HG03064 (cell line): Measurements from ENCODE around the gene ZNF557.

Source experiments
- ATAC-seq: cut with Tn5 transposase; IDR thresholded peaks from one replicate; pipeline ENCODE4 v1.9.1; 2021; ENCODE audit warnings: low read depth; ENCODE audit not compliant: unreplicated experiment

Gene ZNF557

DNA sequence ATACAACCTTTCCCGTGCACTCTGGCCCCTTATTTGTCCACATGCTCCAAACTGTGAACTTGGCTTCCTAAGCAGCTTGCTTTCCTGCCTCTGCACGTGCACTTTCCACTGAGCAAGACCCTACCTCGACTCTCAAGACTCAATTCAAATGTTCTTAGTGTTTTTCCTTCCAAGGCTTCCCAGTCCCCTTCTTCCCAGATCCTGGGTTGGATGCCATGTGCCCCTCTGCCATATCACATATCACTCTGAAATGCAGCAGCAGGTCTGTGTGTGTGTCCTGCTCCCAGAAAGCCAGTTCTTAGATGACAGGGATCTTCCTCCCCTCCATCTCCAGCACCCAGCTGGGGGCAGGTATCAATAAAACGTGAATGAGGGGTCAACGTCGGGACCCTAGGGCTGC lies 3.0 kb downstream of the ZNF557 start:
- ATAC-seq: no peak

DNA sequence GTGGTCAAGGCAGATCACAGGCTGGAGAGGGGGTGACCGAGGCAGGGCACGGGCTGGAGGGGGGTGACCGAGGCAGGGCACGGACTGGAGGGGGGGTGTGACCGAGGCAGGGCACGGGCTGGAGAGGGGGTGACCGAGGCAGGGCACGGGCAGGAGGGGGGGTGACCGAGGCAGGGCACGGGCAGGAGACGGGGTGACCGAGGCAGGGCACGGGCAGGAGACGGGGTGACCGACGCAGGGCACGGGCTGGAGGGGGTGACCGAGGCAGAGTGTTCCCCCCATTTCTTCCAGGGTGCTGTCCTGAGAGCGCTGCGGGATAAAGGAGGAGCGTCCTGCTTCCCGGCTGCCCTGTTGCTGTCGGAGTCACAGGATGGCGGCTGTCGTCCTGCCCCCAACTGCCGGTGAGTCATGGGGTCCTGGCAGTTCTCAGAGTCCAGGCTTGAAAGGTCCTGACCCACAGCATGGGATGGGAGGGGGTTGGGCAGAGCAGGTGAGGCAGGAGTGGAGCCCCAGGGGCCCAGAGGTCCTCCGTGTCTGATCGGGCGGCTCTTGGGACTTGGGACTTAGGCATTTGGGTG lies 5.3 kb downstream of the ZNF557 start:
- no peak for ATAC-seq

DNA sequence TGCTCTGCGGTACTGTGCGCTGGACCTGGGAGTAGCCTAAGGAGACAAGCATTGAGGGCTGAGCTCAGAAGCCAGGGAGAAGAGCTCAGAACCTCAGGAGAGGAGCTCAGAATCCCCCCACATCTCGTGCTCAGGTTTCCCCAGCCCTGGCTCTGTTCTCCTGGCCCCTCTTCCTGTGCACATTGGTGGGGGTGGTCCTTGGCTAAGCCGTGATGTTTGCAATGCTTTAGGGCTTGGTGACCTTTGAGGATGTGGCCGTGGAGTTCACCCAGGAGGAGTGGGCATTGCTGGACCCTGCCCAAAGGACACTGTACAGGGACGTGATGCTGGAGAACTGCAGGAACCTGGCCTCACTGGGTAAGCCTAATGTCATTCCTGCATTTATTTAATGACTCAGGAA lies 6.6 kb downstream of the ZNF557 start:
- no peak for ATAC-seq

DNA sequence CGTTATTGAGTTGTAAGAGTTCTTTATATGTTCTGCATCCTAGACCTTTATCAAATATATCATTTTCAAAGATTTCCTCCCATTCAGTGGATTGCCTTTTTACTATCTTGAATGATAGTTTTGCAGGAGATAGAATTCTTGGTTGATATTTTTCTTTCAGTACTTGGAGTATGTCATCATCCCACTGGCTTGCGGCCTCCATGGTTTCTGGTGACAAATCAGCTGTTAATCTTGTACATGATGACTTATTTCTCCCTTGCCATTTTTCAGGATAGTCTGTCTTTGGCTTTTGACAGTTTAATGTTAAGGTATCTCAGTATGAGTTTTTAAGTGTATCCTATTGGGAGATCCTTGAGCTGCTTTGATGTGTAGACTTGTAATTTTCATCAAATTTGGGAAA lies 8.5 kb downstream of the ZNF557 start:
- ATAC-seq: no peak

DNA sequence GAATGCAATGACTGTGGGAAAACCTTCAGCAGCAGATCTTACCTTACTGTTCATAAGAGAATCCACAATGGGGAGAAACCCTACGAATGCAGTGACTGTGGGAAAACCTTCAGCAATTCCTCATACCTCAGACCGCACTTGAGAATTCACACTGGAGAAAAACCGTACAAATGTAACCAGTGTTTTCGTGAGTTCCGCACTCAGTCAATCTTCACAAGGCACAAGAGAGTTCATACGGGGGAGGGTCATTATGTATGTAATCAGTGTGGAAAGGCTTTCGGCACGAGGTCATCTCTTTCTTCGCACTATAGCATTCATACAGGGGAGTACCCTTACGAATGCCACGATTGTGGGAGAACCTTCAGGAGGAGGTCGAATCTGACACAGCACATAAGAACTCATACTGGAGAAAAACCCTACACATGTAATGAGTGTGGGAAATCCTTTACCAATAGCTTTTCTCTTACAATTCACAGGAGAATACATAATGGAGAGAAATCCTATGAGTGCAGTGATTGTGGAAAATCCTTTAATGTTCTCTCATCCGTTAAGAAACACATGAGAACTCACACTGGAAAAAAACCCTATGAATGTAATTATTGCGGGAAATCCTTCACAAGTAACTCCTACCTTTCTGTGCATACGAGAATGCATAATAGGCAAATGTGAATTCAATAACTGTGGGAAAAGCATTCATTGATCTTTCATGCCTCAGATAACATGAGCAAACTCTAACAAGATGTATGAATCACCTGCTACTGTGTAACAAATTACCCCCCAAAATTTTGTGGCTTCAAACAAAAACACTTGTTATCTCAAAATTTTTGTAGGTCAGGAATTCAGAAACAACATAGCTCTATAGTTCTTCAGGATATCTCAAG lies 13.8 kb downstream of the ZNF557 start:
- no peak for ATAC-seq

DNA sequence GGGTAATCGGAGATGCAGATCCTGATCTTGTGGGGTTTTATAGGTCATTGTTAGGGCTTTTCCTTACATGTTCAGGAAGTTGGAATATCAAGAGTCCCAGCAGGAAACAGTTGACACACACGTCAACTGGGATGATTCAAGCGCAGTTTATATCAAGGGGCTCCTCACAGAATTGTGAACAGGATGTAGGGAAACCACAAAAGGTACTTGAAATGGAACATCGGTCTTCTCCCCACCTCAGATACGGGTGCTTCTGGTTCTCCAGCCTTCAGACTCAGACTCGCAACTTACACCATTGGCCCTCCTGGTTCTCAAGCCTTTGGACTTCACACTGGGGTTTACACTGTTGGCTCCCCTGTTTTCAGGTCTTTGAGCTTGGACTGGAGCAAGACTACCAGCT lies 19.5 kb downstream of the ZNF557 start:
- no peak for ATAC-seq

DNA sequence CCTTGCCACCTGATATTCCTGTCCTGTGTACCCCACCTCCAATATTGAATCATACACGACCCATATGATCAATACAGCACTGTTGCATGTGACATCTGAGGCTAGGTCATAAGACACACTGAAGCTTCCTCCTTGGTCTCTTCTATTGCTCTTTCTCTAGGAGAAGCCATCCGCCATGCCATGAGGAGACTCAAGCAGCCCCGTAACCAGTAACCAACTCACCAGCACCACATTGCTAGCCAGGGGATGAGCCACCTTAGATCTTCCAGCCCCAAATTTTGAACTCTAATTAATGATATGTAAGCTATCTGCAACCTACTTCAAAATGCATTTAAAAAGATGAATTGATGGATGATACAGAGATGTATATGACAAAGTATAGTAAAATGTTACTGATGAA lies 28.6 kb downstream of the ZNF557 start:
- no peak for ATAC-seq

DNA sequence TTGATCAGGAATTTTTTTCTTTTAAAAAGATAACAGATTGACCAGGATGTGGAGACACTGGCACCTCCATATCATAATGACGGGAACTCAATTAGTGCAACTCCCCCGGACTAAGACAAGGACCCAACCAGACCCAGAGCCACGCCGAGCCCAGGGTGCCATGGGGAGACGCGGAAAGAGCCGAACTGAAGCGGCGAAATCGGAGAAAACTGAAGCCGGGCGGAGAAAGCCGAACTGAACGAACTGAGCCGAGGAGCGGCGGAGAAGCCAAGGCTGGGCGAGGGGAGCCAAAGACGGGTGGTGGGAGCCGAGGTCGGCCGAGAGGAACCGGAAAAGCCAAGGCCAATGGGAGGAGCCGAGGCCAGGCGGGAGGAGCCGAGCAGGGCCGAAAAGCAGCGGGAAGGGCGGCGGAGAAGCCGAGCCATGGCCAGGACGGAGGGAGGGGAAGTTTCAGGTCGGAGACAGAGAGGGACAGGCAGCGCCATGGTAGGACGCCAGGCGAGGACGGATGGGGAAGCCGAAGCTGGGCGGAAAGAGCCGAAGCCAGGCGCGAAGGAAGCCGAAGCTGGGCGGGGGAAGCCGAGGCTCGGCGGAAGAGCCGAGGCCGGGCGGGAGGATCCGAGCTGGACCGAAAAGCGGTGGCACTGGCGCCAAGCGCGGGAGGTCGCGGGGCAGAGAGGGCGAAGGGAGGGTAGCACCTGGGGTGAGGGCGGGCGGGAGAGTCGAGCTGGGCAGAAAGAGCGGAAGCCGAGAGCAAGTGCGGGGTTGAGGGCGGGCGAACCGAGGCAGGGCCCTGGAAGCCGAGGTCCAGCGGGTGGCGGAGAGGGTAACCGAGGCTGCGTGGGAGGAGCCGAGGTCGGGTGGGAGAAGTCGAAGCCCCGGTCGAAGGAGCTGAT lies 29.4 kb downstream of the ZNF557 start:
- peak; percentile 73 for ATAC-seq

DNA sequence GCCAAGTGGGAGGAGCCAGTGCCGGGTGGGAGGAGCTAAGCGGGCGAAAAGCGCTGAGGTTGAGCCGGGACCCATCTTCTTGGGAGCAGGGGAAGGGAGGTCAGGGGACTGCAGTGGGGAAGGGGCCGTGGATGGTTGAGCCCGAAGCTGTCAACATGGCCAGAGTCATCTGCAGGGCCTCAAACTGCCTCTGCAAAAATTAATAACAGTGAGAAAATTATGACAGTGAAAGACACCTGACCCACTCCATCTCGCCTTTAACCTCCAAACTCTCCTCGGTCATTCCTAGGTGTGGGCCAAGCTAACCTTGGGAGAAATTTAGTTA lies 30.1 kb downstream of the ZNF557 start:
- ATAC-seq: no peak

DNA sequence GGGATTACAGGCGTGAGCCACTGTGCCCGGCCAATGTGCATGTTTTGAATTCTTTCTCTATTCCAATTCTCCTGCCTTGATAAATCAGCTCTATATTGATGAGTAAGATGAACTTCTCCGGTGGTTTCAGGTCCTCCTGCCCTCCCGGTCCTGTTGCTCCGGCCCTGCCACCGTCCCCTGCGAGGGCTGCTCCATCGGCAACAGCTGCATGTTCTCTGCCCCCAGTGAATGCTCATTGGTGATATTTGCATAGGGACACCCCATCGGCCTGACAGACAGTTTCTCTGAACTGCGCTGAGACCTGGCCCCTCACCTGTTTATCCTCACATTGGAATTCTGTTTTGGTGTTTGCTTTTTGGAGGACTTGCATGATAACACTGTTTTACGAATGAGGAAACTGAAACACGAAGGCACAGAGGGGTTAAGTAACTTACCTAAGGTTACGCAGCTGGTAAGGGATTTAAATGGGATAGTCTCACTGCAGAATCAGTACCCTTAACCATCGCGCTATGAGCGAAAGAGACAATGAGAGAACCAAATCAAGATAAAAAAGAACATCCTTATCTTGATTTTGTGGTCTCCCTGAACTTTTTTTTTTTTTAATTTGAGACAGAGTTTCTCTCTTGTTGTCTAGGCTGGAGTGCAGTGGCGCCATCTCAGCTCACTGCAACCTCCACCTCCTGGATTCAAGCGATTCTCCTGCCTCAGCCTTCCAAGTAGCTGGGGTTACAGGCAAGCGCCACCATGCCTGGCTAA lies 32.2 kb downstream of the ZNF557 start:
- no peak for ATAC-seq

DNA sequence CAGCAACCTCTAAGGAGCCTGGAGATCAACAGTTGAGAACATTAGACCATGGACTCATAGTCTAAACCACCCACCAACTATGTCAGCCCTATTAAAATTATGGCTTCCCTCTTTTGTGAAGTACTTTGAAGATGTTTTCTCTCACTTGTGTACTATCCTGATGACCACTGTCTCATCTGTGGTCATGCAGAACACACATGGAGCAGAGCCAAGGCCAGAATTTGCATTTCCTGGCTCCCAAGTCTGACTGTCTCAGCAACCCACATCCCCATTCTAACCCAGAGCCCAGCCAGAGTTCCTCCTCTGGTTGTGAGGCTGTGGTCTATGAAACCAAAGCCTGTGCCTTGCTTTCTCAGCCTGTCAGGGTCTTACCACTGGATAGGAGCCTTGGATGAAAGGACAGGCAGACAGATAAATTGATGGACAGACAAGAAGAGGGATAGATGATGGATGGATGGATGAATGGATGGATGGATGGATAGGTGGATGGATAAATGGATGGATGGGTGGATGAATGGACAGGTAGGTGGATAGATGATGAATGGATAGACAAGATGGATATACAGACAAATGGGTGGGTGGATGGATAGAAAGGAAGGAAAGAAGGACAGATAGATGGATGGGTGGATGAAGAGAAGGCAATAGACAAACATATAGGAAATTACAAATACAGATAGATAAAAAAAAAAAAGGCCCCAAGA lies 35.4 kb downstream of the ZNF557 start:
- no peak for ATAC-seq

DNA sequence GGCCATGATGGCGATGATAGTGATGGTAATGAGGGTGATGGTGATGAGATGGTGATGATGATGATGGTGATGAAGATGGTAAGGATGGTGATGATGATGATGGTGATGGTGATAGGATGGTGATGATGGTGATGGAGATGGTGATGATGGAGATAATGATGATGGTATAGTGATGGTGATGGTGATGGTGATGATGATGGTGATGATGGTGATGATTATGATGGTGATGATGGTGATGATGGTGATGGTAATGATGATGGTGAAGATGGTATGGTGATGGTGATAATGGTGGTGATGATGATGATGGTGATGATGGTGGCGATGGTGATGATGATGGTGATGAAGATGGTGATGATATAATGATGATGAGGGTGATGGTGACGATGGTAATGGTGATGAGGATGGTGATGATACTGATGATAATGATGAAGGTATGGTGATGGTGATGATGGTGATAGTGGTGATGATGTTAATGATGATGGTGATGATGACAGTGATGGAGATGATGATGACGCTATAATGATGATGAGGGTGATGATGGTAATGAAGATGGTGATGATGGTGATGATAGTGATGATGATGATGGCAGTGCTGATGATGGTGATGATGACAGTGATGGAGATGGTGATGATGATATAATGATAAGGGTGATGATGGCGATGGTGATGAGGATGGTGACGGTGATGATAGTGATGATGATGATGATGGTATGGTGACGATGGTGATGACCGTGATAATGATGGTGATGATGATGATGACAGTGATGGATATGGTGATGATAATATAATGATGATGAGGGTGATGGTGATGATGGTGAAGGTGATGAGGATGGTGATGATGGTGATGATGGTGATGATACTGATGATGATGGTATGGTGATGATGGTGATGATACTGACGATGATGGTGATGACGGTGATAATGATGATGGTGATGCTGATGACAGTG lies 37.5 kb downstream of the ZNF557 start:
- no peak for ATAC-seq

DNA sequence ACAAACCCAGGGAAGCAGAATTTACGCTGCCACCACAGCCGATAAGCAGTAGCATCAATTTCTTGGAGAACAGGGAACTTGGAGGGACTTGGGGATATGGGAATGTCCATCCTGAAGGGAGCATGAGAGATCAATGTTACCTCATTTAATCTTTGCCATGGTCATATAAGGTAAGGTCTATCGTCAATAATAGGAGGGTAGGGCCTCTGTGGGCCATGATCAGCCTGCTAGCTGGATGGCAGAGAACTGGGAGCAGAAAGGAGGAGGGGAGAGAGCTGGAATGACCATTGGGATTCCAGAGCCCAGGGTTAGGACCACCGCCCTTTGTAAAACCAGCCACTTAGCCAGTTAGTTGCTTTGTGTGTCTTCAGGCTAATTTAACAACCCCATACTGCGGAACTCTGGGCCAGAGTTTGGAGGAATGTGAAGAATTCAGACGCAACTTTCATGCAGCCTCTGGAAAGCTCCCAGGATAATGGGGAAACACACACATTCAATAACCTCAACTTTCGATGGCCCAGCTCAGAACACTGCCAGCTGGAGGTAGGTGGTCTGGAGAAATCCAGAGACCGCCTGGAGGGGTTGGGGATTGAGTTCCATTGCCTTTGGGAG lies 40.3 kb downstream of the ZNF557 start:
- ATAC-seq: no peak

DNA sequence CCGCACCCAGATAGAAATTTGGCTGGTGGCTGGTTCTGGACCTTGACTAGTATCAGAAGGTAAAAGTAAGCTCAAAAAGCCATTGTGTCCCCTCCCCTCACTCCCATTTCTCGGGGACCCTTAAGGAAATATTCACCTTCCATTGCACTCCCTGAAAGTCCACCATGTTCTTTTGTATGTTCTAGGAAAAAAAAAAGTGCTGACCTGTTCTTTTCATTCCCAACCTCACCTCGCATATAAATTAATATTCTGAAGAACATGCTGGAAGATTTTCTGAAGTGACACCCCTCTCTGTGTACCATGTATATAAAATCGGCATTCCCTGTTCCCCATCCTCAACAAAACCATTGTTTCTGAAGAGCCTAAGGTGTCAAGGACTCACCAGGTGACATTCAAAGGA lies 43.2 kb downstream of the ZNF557 start:
- no peak for ATAC-seq

DNA sequence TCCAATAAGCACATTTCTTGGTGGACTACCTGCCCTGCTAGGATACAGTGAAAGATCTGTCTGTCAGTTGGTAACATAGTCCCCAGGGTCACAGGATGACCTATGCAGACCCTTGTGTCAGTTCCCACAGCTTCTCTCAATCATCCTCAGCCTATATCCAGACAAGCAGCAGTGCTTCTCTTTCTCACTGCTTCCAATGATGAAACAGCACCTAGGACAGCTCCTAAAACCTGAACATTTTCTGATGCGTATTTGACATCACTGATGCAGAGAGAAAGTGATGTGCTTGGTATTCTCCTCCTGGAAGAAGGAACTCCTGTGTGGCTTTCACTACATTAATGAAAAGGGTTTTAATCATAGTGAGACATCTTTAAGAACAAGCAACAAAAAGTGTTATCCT lies 43.7 kb downstream of the ZNF557 start:
- no peak for ATAC-seq

DNA sequence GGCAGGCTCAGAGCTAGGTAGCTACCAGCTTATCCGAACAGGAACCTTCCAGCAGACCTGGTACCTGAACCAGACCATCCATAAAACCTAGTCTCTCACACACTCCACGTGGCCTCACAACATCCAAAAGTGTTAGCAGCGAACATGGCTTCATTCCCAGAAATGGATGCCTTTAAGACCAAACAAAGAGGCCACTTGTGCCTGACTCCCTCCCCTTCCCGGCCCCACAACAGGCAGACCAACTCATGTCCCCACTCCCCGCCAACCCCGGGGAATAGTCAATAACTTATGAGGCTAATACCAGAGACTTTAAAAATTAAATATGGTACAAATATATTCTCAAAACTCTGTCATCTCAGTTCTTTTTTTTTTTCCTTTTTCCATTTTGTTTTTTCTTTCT lies 46.2 kb downstream of the ZNF557 start:
- no peak for ATAC-seq

DNA sequence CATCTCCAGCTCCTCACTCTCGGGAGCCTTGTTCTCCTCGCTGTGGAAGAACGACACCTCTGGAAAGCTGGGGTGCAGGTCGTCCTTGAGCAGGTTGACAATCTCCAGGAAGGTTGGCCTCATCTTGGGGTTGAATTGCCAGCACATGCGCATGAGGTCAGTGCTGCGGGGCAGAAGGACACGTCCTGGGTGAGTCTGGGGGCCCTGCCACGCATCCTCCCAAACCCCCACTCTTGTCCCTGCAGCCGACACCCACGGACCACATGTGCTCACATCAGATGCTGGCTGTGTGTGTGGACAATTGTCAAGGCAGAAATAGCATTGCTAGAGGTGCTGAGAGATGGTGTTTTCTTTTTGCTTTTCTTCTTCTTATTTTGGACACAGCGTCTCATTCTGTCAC lies 47.7 kb downstream of the ZNF557 start:
- ATAC-seq: no peak

DNA sequence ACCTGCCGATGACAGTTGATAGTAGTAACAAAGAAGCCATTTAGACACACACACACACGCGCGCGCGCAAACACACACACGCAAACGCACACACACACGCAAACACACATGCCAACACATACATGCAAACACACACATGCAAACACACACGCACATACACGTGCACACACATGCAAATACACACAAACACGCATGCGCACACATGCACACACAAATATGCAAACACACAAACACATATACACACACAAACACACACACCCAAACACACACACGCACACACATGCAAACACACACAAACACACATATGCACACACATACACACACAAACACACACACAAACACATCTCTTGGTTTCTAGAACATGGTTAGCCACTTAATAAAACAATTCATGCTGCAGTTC lies 50.1 kb downstream of the ZNF557 start:
- no peak for ATAC-seq

DNA sequence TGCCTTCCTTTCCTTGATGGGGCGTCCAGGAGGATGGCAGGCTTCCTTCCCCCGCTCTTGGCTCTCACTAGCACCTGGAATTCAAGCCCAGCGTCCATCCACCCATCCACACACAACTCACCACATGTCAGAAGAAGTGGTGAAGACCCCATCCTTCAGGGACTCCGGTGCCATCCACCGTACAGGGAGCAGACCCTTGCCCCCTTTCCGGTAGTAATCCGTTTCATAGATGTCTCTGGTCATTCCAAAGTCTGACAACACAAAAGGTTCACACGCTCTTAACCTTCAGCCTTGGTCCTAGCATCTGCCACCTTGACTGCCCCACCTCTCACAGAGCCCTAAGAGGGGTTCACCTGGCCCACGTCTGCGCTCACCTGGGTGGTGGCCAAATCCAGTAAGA lies 51.0 kb downstream of the ZNF557 start:
- no peak for ATAC-seq
